ENCODE measurements around the gene OBP2B. TPM values are rescaled to one million over a fixed set of nuclear protein-coding genes. Genes with fewer than 3 reads are reported as not detected.
"Not testable (repeated sequence)": the region's sequence is repeated elsewhere in the genome, so short reads cannot be mapped to it uniquely, and the experiment has no call there.

OBP2B gene
- not detected in 2 replicates for total RNA-seq (2014; rRNA removed; shearing (Covaris generic))

GRCh38 chr9:133208880-133209300 lies at the start of gene OBP2B:
TSS of gene OBP2B (minus strand) at chr9:133209250. CDS start at chr9:133209199, 51 bp downstream.
- peaks cover 22% of the 10 kb centered on the region for H3K27me3 ChIP-seq (replicated peaks)
- not testable (repeated sequence) for H3K4me3 ChIP-seq

GRCh38 chr9:133258061-133259015 lies 49.3 kb upstream of the OBP2B start:
- H3K27me3 ChIP-seq (replicated peaks) = peaks cover 11% of the 10 kb centered on the region
- H3K4me1 ChIP-seq (replicated peaks) = no peaks in the 10 kb centered on the region
- no peak for DNase-seq (ENCODE audit: low read depth in 1 of 2, low spot score in 2 of 2)
- no peak overlapping the region for H3K4me3 ChIP-seq
- H3K9me3 ChIP-seq (replicated peaks) = no peaks in the 10 kb centered on the region
- no peaks in the 10 kb centered on the region for H3K36me3 ChIP-seq
- no peak overlapping the region for H3K27ac ChIP-seq

More at GRCh38 chr9:133208880-133209300, at the start of gene OBP2B:
- not testable (repeated sequence) for H3K4me1 ChIP-seq (replicated peaks); DNase-seq (ENCODE audit: low read depth in 1 of 2, low spot score in 2 of 2); H3K36me3 ChIP-seq; H3K27ac ChIP-seq; H3K9me3 ChIP-seq (replicated peaks)

- DNase-seq (ENCODE audit: low read depth in 1 of 2, low spot score in 2 of 2) = no peak
- no peaks in the 10 kb centered on the region for H3K4me1 ChIP-seq (replicated peaks)
- no peak overlapping the region for H3K27ac ChIP-seq
- no peaks in the 10 kb centered on the region for H3K9me3 ChIP-seq (replicated peaks)
- no peaks in the 10 kb centered on the region for H3K36me3 ChIP-seq
- H3K27me3 ChIP-seq (replicated peaks) = peaks cover 5% of the 10 kb centered on the region; the same call in 1 of the 2 replicates
- H3K4me3 ChIP-seq = no peak overlapping the region
These were observed 48.5 kb upstream of the OBP2B start for GRCh38 chr9:133257465-133257956.

- H3K27me3 ChIP-seq (replicated peaks) = no peaks in the 10 kb centered on the region; the same call in 1 of the 2 replicates
- H3K4me1 ChIP-seq (replicated peaks) = no peaks in the 10 kb centered on the region
- no peak overlapping the region for H3K4me3 ChIP-seq
- no peak for DNase-seq (ENCODE audit: low read depth in 1 of 2, low spot score in 2 of 2)
- H3K9me3 ChIP-seq (replicated peaks) = no peaks in the 10 kb centered on the region
- no peaks in the 10 kb centered on the region for H3K36me3 ChIP-seq
- no peak overlapping the region for H3K27ac ChIP-seq
These were observed 47.6 kb upstream of the OBP2B start for GRCh38 chr9:133256686-133257091.

- H3K36me3 ChIP-seq = no peaks in the 10 kb centered on the region
- H3K27ac ChIP-seq = no peak overlapping the region
- H3K27me3 ChIP-seq (replicated peaks) = no peaks in the 10 kb centered on the region; the same call in 1 of the 2 replicates
- DNase-seq (ENCODE audit: low read depth in 1 of 2, low spot score in 2 of 2) = no peak
- H3K4me1 ChIP-seq (replicated peaks) = no peaks in the 10 kb centered on the region
- H3K9me3 ChIP-seq (replicated peaks) = no peaks in the 10 kb centered on the region
- no peak overlapping the region for H3K4me3 ChIP-seq
These were observed 47.0 kb upstream of the OBP2B start for GRCh38 chr9:133256136-133256461.

- DNase-seq (ENCODE audit: low read depth in 1 of 2, low spot score in 2 of 2) = no peak
- Histone ChIP-seq H3K36me3 (no peaks in the 10 kb centered on the region), H3K9me3 (replicated peaks) (no peaks in the 10 kb centered on the region), H3K4me1 (replicated peaks) (no peaks in the 10 kb centered on the region), H3K27ac (no peak overlapping the region), H3K4me3 (no peak overlapping the region), H3K27me3 (replicated peaks) (peaks cover 3% of the 10 kb centered on the region; the same call in 1 of the 2 replicates)
These were observed 46.5 kb upstream of the OBP2B start for GRCh38 chr9:133255371-133256135.

GRCh38 chr9:133254471-133254870 lies 45.4 kb upstream of the OBP2B start:
- no peak overlapping the region for H3K27ac ChIP-seq
- no peaks in the 10 kb centered on the region for H3K36me3 ChIP-seq
- H3K4me1 ChIP-seq (replicated peaks) = no peaks in the 10 kb centered on the region
- peaks cover 13% of the 10 kb centered on the region for H3K27me3 ChIP-seq (replicated peaks)
- no peak for DNase-seq (ENCODE audit: low read depth in 1 of 2, low spot score in 2 of 2)
- H3K4me3 ChIP-seq = no peak overlapping the region
- H3K9me3 ChIP-seq (replicated peaks) = no peaks in the 10 kb centered on the region

GRCh38 chr9:133253268-133253667 lies 44.2 kb upstream of the OBP2B start:
- no peaks in the 10 kb centered on the region for H3K9me3 ChIP-seq (replicated peaks)
- H3K27ac ChIP-seq = no peak overlapping the region
- DNase-seq (ENCODE audit: low read depth in 1 of 2, low spot score in 2 of 2) = no peak
- no peak overlapping the region for H3K4me3 ChIP-seq
- no peaks in the 10 kb centered on the region for H3K36me3 ChIP-seq
- no peaks in the 10 kb centered on the region for H3K4me1 ChIP-seq (replicated peaks)
- H3K27me3 ChIP-seq (replicated peaks) = peaks cover 19% of the 10 kb centered on the region

GRCh38 chr9:133252301-133253020 lies 43.4 kb upstream of the OBP2B start:
- Histone ChIP-seq H3K4me3 (no peak overlapping the region), H3K9me3 (replicated peaks) (no peaks in the 10 kb centered on the region), H3K36me3 (no peaks in the 10 kb centered on the region), H3K4me1 (replicated peaks) (no peaks in the 10 kb centered on the region), H3K27me3 (replicated peaks) (peaks cover 24% of the 10 kb centered on the region), H3K27ac (no peak overlapping the region)
- no peak for DNase-seq (ENCODE audit: low read depth in 1 of 2, low spot score in 2 of 2)

- no peak overlapping the region for H3K4me3 ChIP-seq
- DNase-seq (ENCODE audit: low read depth in 1 of 2, low spot score in 2 of 2) = no peak
- H3K9me3 ChIP-seq (replicated peaks) = no peaks in the 10 kb centered on the region
- no peaks in the 10 kb centered on the region for H3K36me3 ChIP-seq
- no peaks in the 10 kb centered on the region for H3K4me1 ChIP-seq (replicated peaks)
- no peak overlapping the region for H3K27ac ChIP-seq
- peaks cover 24% of the 10 kb centered on the region for H3K27me3 ChIP-seq (replicated peaks)
These were observed 42.7 kb upstream of the OBP2B start for GRCh38 chr9:133251773-133252172.

- not testable (repeated sequence) for H3K36me3 ChIP-seq; H3K4me1 ChIP-seq (replicated peaks); DNase-seq (ENCODE audit: low read depth in 1 of 2, low spot score in 2 of 2); H3K27ac ChIP-seq; H3K4me3 ChIP-seq; H3K9me3 ChIP-seq (replicated peaks)
- H3K27me3 ChIP-seq (replicated peaks) = peaks cover 24% of the 10 kb centered on the region
These were observed 42.2 kb upstream of the OBP2B start for GRCh38 chr9:133251221-133251620.

GRCh38 chr9:133250741-133251170 lies 41.7 kb upstream of the OBP2B start:
- peaks cover 24% of the 10 kb centered on the region for H3K27me3 ChIP-seq (replicated peaks)

GRCh38 chr9:133249337-133249736 lies 40.3 kb upstream of the OBP2B start:
- DNase-seq (ENCODE audit: low read depth in 1 of 2, low spot score in 2 of 2) = no peak
- H3K27me3 ChIP-seq (replicated peaks) = peaks cover 32% of the 10 kb centered on the region
- no peaks in the 10 kb centered on the region for H3K9me3 ChIP-seq (replicated peaks)
- H3K4me3 ChIP-seq = no peak overlapping the region
- H3K36me3 ChIP-seq = no peaks in the 10 kb centered on the region
- no peak overlapping the region for H3K27ac ChIP-seq
- no peaks in the 10 kb centered on the region for H3K4me1 ChIP-seq (replicated peaks)

More at GRCh38 chr9:133250741-133251170, 41.7 kb upstream of the OBP2B start:
- Histone ChIP-seq H3K4me3 (no peak overlapping the region), H3K27ac (no peak overlapping the region), H3K36me3 (no peaks in the 10 kb centered on the region), H3K9me3 (replicated peaks) (no peaks in the 10 kb centered on the region), H3K4me1 (replicated peaks) (no peaks in the 10 kb centered on the region)
- no peak for DNase-seq (ENCODE audit: low read depth in 1 of 2, low spot score in 2 of 2)
